DOHH2 (cell line): Measurements from ENCODE around the gene SPARC.

Experiments
- H3F3A ChIP-seq: fragments of 200-600 bp; sonication (generic), shearing (Covaris generic); 2 replicates; pipeline ENCODE4 v1.6.0; 2016; ENCODE audit warnings: antibody characterized with exemption, mild to moderate bottlenecking; ENCODE audit not compliant: control insufficient read depth, insufficient read depth
- H3K27ac ChIP-seq: fragments of 200-600 bp; sonication (generic); 2 replicates; pipeline ENCODE4 v1.5.1; 2014; ENCODE audit warnings: low read depth, mild to moderate bottlenecking, low read length, moderate library complexity
- H3K27me3 ChIP-seq: fragments of 200-600 bp; sonication (generic); 2 replicates; pipeline ENCODE4 v1.6.1; 2014; ENCODE audit warnings: mild to moderate bottlenecking, low read length, mixed read lengths; ENCODE audit not compliant: control insufficient read depth
- H3K36me3 ChIP-seq: fragments of 200-600 bp; sonication (generic); 2 replicates; pipeline ENCODE4 v1.6.1; 2014; ENCODE audit warnings: mild to moderate bottlenecking, low read length, moderate library complexity, mixed read lengths; ENCODE audit not compliant: control insufficient read depth
- H3K4me1 ChIP-seq: fragments of 200-600 bp; sonication (generic); 2 replicates; pipeline ENCODE4 v1.6.1; 2014; ENCODE audit warnings: mild to moderate bottlenecking, low read length, mixed read lengths; ENCODE audit not compliant: control insufficient read depth
- H3K4me2 ChIP-seq: fragments of 200-600 bp; sonication (generic); 2 replicates; pipeline ENCODE4 v1.6.0; 2014; ENCODE audit warnings: mild to moderate bottlenecking, low read length, moderate library complexity
- H3K4me3 ChIP-seq: fragments of 200-600 bp; sonication (generic); 2 replicates; pipeline ENCODE4 v1.5.1; 2014; ENCODE audit warnings: mild to moderate bottlenecking, low read length, mixed read lengths
- H3K79me2 ChIP-seq: fragments of 200-600 bp; sonication (generic); 2 replicates; pipeline ENCODE4 v1.6.1; 2014; ENCODE audit warnings: mild to moderate bottlenecking, low read length, mixed read lengths; ENCODE audit not compliant: control insufficient read depth
- H3K9me2 ChIP-seq: fragments of 200-600 bp; sonication (generic); replicated peaks from 2 replicates; pipeline ENCODE4 v1.6.1; 2014; ENCODE audit warnings: mild to moderate bottlenecking, low read length, mixed read lengths; ENCODE audit not compliant: control insufficient read depth
- H3K9me3 ChIP-seq: fragments of 200-600 bp; sonication (generic); 2 replicates; pipeline ENCODE4 v1.6.1; 2014; ENCODE audit warnings: antibody characterized with exemption, low read length, mixed read lengths; ENCODE audit not compliant: control insufficient read depth, insufficient read depth
- H4K20me1 ChIP-seq: fragments of 200-600 bp; sonication (generic); 2 replicates; pipeline ENCODE4 v1.6.0; 2014; ENCODE audit warnings: low read depth, mild to moderate bottlenecking, antibody characterized with exemption, low read length, moderate library complexity; ENCODE audit not compliant: control insufficient read depth, insufficient read depth
- EZH2phosphoT487 ChIP-seq: fragments of 200-600 bp; sonication (generic); IDR thresholded peaks from 2 replicates; pipeline ENCODE4 v1.6.1; 2017; ENCODE audit warnings: borderline replicate concordance, mild to moderate bottlenecking, antibody characterized with exemption, low read length, moderate library complexity, mixed read lengths
- TF ChIP-seq, protein P1 (sequence below): fragments of 200-600 bp; sonication (generic); IDR thresholded peaks from one replicate; pipeline ENCODE4 v1.5.1; 2014; ENCODE audit warnings: antibody characterized with exemption, mild to moderate bottlenecking, low read depth, low read length; ENCODE audit not compliant: poor library complexity, severe bottlenecking

SPARC gene

DNA sequence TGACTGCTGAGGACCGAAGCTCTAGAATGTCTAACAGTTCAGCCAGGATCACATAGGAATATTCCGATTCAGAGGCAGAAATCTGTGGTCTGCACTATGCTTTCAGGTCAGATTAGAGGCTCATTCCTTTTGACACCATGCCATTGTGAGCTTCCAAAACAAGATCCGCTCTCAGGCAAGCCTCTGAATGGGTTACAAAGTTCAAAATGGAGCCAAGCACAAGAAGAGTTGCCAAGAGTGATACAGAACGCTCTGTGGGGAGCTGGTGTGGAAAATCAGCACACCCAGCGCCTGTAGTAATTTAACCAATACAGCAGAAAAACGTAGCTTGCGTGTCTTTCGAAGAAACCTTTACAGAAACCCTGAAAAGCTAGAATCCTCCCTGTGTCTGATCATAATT, 62.2 kb downstream of the SPARC start:
- H3K79me2 ChIP-seq = no peaks in the 10 kb centered on the region
- TF ChIP-seq, protein P1, sequence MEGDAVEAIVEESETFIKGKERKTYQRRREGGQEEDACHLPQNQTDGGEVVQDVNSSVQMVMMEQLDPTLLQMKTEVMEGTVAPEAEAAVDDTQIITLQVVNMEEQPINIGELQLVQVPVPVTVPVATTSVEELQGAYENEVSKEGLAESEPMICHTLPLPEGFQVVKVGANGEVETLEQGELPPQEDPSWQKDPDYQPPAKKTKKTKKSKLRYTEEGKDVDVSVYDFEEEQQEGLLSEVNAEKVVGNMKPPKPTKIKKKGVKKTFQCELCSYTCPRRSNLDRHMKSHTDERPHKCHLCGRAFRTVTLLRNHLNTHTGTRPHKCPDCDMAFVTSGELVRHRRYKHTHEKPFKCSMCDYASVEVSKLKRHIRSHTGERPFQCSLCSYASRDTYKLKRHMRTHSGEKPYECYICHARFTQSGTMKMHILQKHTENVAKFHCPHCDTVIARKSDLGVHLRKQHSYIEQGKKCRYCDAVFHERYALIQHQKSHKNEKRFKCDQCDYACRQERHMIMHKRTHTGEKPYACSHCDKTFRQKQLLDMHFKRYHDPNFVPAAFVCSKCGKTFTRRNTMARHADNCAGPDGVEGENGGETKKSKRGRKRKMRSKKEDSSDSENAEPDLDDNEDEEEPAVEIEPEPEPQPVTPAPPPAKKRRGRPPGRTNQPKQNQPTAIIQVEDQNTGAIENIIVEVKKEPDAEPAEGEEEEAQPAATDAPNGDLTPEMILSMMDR = no peak
- no peak for TF ChIP-seq EZH2phosphoT487
- no peaks in the 10 kb centered on the region for H3F3A ChIP-seq
- no peaks in the 10 kb centered on the region for H3K36me3 ChIP-seq
- no peaks in the 10 kb centered on the region for H3K9me3 ChIP-seq
- H3K27me3 ChIP-seq = peaks cover 13% of the 10 kb centered on the region
- H3K9me2 ChIP-seq = no peaks in the 10 kb centered on the region
- no peak overlapping the region for H3K4me3 ChIP-seq
- no peaks in the 10 kb centered on the region for H3K4me1 ChIP-seq
- H3K27ac ChIP-seq = no peak overlapping the region
- no peak overlapping the region for H3K4me2 ChIP-seq
- H4K20me1 ChIP-seq = no peaks in the 10 kb centered on the region

DNA sequence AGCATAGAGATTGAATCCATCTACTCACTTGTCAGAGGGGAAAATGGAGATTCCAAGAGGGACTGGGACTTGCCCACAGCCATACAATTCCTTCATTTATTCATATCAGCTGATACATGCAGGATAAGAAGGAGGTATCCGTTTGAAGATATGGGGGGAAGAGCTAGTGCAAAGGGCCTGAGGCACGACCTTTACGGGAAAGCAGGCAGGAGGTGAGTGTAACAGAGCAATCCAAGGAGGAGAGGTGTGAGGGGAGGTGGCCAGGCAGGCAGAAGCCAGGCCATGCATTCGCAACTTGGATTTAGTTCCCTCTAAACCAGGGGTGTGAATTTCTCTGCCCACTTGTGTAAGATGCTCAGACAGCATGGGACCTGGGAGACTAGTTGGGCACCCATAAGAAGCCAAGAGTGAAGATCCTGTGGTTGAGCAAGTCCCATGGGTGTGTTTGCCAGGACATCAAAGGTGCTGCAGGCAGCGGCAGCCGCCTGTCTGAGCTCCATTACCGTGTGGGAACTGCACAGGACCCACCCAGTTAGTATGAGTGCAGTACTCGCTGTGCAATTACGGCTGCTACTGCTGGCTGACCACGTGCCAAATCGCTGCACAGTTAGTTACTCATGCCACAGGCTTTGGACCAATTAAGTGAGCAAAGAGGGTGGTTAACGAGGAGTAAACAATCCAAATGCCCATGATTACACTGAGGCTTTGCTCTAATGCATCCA, 64.2 kb downstream of the SPARC start:
- H3K79me2 ChIP-seq = no peaks in the 10 kb centered on the region
- H3K4me1 ChIP-seq = no peaks in the 10 kb centered on the region
- no peak overlapping the region for H3K4me2 ChIP-seq
- H3K27ac ChIP-seq = no peak overlapping the region
- H3K27me3 ChIP-seq = peaks cover 10% of the 10 kb centered on the region; the same call in 1 of the 2 replicates
- H4K20me1 ChIP-seq = no peaks in the 10 kb centered on the region
- H3K9me3 ChIP-seq = no peaks in the 10 kb centered on the region
- no peak overlapping the region for H3K4me3 ChIP-seq
- H3F3A ChIP-seq = no peaks in the 10 kb centered on the region
- TF ChIP-seq, protein P1 = no peak
- no peak for TF ChIP-seq EZH2phosphoT487
- no peaks in the 10 kb centered on the region for H3K36me3 ChIP-seq
- no peaks in the 10 kb centered on the region for H3K9me2 ChIP-seq

- TF ChIP-seq EZH2phosphoT487 = no peak
- TF ChIP-seq, protein P1 = no peak
- Histone ChIP-seq H3K27ac (no peak overlapping the region), H3K9me3 (no peaks in the 10 kb centered on the region), H3K4me3 (no peak overlapping the region), H3K27me3 (peaks cover 13% of the 10 kb centered on the region; the same call in 1 of the 2 replicates), H3F3A (no peaks in the 10 kb centered on the region), H3K9me2 (no peaks in the 10 kb centered on the region), H3K4me1 (no peaks in the 10 kb centered on the region), H3K79me2 (no peaks in the 10 kb centered on the region), H3K4me2 (no peak overlapping the region), H3K36me3 (no peaks in the 10 kb centered on the region), H4K20me1 (no peaks in the 10 kb centered on the region)
Observed at GRCh38 chr5:151620461-151620840, 66.3 kb downstream of the SPARC start.
